ENCODE data around the gene ROR2.

ROR2 gene

GRCh38 chr9:91766315-91767069 lies 183.5 kb downstream of the ROR2 start:
- DNase-seq: no peak

GRCh38 chr9:91765296-91765695 lies 184.7 kb downstream of the ROR2 start:
- no peak for DNase-seq

- no peak for DNase-seq
Observed at GRCh38 chr9:91764661-91765060, 185.4 kb downstream of the ROR2 start.

- no peak for DNase-seq
Observed at GRCh38 chr9:91761362-91761761, 188.7 kb downstream of the ROR2 start.

- DNase-seq: no peak
Observed at GRCh38 chr9:91760906-91761305, 189.1 kb downstream of the ROR2 start.

- DNase-seq: no peak
Observed at GRCh38 chr9:91758491-91758981, 191.5 kb downstream of the ROR2 start.

- no peak for DNase-seq
Observed at GRCh38 chr9:91757782-91758181, 192.2 kb downstream of the ROR2 start.

- no peak for DNase-seq
Observed at GRCh38 chr9:91756510-91756780, 193.6 kb downstream of the ROR2 start.

GRCh38 chr9:91755761-91756509 lies 194.1 kb downstream of the ROR2 start:
- DNase-seq: no peak

GRCh38 chr9:91753711-91754110 lies 196.3 kb downstream of the ROR2 start:
- DNase-seq: no peak

GRCh38 chr9:91751922-91752321 lies 198.1 kb downstream of the ROR2 start:
- no peak for DNase-seq

- peak in 1 of 2 donors; percentile 9 for DNase-seq
Observed at GRCh38 chr9:91750343-91750742, 199.7 kb downstream of the ROR2 start.

- DNase-seq: no peak
Observed at GRCh38 chr9:91746904-91747303, 203.1 kb downstream of the ROR2 start.

GRCh38 chr9:91746357-91746756 lies 203.7 kb downstream of the ROR2 start:
- DNase-seq: no peak

- DNase-seq: no peak
Observed at GRCh38 chr9:91744114-91744513, 205.9 kb downstream of the ROR2 start.

- no peak for DNase-seq
Observed at GRCh38 chr9:91741522-91741921, 208.5 kb downstream of the ROR2 start.

- peak in 1 of 2 donors; percentile 3 for DNase-seq
Observed at GRCh38 chr9:91740701-91741100, 209.3 kb downstream of the ROR2 start.

- DNase-seq: no peak
Observed at GRCh38 chr9:91736898-91737601, 213.0 kb downstream of the ROR2 start.

- DNase-seq: no peak
Observed at GRCh38 chr9:91736311-91736710, 213.7 kb downstream of the ROR2 start.

- DNase-seq: no peak
Observed at GRCh38 chr9:91735049-91735448, 215.0 kb downstream of the ROR2 start.

- peak in 1 of 2 donors; percentile 39 for DNase-seq
Observed at GRCh38 chr9:91734371-91734981, 215.6 kb downstream of the ROR2 start.

GRCh38 chr9:91733006-91733624 lies 216.9 kb downstream of the ROR2 start:
- no peak for DNase-seq
